GM21390 (cell line): Measurements from ENCODE around the gene ISG20.
A peak's percentile ranks its signal among the peaks of the same experiment; 100 is the strongest.
"Not testable (repeated sequence)": the region's sequence is repeated elsewhere in the genome, so short reads cannot be mapped to it uniquely, and the experiment has no call there.

ENCODE experiments used
- ATAC-seq: cut with Tn5 transposase; IDR thresholded peaks from one replicate; pipeline ENCODE4 v1.9.1; 2021; ENCODE audit not compliant: unreplicated experiment

The ISG20 gene

GRCh38 chr15:88636050-88636449, 2.8 kb upstream of the ISG20 start:
- ATAC-seq, result no peak

DNA sequence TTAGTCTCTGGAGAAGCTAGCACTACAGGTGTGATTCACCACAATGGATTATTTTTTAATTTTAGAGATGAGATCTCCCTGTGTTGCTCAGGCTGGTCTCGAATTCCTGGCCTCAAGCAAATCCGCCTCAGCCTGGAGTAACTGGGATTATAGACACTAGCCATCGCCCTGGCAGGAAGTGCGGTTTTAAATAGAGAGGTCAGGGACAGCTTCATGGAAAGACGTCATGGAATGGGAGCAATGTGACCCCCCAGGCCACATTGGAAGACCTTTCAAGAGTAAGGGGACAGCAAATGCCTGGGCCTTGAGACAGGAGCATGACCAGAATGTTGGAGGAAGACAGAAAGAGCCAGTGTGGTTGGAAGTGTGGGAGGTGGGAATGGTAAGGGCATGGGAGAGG, 2.2 kb upstream of the ISG20 start:
- no peak for ATAC-seq

GRCh38 chr15:88637436-88637835, 1.4 kb upstream of the ISG20 start:
- ATAC-seq, result no peak

- ATAC-seq, result no peak
Observed at GRCh38 chr15:88637841-88638625, 783 bp upstream of the ISG20 start.

DNA sequence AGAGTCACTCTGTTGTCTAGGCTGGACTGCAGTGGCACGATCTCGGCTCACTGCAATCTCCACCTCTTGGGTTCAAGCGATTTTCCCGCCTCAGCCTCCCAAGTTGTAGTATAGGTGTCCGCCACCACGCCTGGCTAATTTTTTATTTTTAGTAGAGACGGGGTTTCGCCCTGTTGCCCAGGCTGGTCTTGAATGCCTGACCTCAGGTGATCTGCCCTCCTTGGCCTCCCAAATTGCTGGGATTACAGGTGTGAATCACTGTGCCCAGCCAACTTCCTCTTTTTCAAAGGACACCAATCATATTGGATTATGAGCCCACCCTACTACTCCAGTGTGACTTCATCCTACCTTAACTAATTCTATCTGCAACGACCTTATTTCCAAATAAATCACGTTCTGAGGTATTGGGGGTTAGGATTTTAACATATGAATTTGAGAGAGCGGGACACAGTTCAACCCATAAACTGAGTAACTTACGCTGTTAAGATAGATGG, 3.2 kb downstream of the ISG20 start:
- ATAC-seq, result no peak

- not testable (repeated sequence) for ATAC-seq
Observed at GRCh38 chr15:88642514-88642913, 3.7 kb downstream of the ISG20 start.

- no peak for ATAC-seq
Observed at GRCh38 chr15:88644741-88645140, 5.9 kb downstream of the ISG20 start.

DNA sequence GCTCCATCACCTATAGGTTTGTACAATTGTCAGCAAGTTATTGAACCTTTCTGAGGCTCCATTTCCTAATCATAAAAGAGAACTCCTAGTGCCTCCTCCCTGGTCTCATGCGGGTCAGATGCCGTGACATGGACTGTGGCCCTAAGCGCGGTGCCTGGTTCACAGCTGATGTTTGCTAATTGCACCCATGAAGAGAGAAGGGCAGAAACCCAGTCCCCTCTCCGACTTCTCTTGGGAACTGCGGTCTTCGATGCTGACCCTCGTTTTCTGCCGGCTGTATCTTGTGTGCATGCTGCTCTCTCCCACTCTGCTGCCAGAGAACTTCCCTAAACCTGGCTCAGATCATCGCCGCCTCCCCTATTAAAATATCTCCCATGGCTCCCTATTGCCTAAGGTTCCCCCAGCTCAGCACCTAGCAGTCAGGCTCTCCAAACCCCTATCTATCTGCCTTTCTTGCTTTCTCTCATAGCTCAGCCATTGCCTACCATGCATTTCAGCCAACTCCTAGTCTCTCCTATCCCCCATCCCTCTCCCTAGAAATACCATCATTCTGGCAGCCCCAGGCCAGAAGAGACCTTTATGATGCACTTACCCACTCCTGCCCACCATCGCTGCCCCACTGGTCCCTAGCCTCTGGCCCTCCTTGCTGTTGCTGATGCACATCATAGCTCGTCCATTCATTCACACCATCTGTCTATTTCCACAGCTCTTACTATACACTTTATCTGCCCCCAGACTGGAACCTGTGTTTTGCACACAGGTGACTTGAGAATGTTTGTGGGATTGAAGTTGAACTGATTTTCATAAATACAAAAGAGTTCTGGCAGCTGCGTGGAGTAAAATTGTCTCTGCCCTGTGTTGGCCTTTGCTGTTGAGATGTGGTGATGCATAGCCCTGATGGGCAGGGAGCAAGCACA, 6.6 kb downstream of the ISG20 start:
- no peak for ATAC-seq

DNA sequence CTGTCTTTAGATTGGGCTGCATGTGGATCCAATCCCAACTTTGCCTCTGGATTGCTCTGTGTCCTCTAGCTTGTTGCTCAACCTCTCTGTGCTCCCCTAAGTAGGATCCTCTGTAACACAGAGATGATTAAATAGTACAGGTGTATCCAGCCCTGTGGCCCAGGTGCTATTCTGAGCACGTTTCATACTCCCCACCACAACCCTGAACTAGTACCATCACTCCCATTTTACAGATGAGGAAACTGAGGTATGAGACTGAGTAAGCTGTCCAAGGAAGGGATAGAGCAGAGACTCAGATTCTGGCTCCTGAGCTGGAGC, 7.2 kb downstream of the ISG20 start:
- no peak for ATAC-seq

DNA sequence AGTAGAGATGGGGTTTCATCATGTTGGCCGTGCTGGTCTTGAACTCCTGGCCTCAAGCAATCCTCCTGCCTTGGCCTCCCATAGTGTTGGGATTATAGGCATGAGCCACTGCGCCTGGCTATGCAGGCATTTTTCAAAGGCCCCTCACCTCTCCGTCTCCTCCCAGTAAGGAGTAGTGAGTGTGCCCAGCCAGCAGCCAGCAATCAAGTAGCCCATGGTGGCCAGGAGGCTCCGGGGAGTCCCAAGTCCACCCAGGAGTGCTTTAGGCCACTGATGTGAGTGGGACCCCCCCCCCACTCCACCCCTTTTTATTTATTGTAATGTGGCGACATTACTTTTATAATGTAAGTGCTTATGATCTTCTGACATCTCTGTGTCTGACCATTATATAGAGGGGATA, 8.1 kb downstream of the ISG20 start:
- no peak for ATAC-seq

DNA sequence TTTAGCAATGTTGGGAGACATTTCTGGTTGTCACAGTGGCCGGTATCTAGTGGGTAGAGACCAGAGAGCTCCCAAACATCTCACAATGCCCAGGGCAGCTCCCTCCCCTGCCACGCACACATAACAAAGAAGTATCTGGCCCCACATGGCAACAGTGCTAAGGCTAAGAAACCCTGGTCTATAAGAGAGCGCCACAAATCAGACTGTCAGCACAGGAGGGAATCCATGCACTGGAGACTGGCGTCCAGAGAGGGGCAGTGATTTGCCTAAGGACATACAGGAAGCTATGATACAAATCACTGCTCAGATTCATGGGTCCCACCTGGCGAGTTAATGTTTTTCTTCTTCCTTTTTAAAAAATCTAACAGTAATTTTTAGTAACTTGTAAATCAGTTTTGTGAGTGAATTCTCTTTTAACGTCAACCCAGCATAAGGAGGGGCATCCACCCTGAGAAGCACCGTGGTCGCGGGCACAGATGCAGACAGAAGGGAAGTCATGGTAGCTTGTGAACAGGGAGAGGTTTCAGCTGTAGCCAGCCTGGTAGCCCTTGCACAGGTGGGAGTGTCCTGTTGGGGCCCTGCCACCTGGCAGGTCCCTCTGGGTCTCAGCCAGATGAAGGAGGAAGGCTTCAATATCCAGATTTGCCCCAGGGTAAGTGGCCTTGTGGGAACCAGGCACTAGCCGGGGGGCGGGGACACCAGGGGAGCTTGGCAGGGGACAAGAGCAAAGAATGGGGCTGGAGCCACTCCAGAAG, 8.7 kb downstream of the ISG20 start:
- no peak for ATAC-seq

- no peak for ATAC-seq
Observed at GRCh38 chr15:88648357-88649214, 9.8 kb downstream of the ISG20 start.

- peak; percentile 63 for ATAC-seq
Observed at GRCh38 chr15:88649286-88649733, 10.5 kb downstream of the ISG20 start.

GRCh38 chr15:88649753-88650551, 11.1 kb downstream of the ISG20 start:
- ATAC-seq, result no peak

DNA sequence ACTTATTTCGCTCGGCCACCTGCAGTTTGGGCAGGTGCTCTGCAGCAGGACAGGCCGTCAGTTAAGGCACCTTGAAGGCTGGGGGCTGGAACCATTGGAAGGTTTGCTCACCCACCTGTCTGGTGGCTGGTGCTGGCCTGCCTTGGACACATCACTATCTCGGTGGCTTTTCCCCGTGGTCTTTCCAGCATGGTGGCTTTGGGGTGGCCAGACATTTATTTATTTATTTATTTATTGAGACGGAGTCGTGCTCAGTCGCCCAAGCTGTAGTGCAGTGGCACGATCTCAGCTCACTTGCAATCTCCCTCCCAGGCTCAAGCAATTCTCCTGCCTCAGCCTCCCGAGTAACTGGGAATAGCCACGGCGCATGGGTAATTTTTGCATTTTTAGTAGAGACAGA, 11.7 kb downstream of the ISG20 start:
- no peak for ATAC-seq

DNA sequence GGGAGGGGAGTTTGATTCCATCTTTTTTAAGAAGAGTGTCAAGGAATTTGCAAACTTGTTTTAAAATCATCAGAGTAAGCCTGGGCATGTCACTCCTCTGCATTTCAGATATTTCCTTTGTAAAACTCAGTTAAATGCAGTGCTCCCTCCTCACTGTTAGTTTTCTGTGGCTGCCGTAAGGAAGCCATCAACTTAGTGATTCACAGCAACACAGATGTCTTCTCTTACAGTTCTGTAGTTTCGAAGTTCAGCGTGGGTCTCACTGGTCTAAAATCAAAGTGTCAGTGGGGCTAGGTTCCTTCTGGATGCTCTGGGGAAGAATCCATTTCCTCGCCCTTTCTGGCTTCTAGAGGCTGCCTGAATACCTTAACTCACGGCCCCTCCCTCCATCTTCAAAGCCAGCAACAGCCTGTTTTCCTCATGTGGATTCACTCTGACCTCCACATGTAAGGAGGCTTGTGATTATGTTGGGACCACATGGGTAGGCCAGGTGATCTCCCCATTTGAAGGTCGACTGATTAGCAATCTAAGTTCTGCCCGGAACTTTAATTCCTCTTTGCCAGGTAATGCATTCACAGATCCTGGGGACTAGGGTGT, 12.4 kb downstream of the ISG20 start:
- no peak for ATAC-seq

- no peak for ATAC-seq
Observed at GRCh38 chr15:88651971-88652370, 13.2 kb downstream of the ISG20 start.

DNA sequence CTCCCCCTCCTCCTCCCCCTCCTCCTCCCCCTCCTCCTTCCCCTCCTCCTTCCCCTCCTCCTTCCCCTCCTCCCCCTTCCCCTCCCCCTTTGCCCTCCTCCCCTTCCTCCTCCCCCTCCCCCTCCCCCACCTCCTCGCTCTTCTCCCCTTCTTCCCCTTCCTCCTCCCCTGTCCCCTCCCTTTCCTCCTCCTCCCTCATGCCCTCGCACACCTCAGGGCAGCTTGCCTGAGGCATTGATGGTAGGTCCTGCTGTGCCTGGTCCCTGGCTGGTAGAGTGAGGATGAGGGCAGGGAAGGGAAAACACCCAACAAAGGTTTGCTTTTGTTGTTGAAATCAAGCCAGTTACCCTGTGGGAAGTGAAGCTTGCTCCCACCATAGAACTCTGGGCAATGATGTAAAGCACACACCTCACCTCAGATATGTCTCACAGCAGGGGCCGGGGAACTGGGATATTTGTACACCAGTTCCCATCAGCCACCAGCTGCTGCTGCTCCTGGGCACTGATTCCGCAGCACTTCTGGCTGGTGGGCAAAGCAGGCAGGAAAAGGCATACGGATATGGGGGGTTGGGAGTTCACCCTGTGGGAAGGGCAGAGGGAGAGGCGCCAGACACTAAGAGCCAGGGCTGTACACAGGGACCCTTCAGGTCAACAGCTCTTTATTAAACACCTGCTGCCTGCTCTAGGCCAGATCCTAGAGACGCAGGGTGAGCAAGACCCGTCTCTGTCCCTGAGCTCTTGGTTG, 13.8 kb downstream of the ISG20 start:
- no peak for ATAC-seq
